ENCODE results near the gene SET. TPM values are rescaled to one million over a fixed set of nuclear protein-coding genes. Genes with fewer than 3 reads are reported as not detected.
"Not testable (repeated sequence)": the region's sequence is repeated elsewhere in the genome, so short reads cannot be mapped to it uniquely, and the experiment has no call there.

Gene SET
- polyA plus RNA-seq, 1 of the 3 experiments (the other 2 are of a cell fraction): 64.6 TPM

DNA sequence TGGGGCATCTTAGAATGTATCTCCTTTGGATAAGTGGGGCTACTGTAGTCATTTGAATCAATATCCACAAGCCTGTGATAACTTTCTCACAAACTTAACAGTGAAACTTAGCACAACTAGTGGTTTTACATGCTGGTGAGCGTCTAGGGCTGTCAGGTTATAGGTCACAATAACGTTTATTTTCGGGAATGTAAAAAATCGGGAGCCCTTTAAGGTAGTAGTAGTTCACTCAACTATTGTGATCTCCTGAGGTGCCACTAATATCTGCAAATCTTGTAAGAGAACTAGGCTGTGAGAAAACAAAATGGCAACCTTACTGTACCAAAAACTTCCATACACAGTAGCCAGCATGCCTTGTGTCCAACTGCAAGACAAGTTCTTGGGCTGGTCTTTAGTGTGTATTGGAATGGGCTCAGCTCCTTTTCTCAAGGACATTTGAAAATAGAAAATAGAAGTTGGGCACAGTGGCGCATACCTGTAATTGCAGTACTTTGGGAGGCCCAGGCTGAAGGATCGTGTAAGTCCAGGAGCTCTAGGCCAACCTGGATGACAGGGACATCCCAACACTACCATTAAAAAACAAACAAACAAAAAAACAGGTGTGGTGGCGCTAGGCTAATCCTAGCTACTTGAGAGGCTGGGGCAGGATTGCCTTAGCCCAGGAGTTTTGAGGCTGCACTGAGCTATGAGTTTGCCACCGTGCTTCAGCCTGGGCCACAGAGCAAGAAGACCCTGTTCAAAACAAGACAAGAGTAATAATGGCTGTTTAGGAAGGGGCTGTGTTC, 8.1 kb downstream of the SET start:
- Histone ChIP-seq H3K4me2 (no peak overlapping the region), H4K20me1 (ENCODE audit: insufficient read depth) (peaks cover 17% of the 10 kb centered on the region), H3K27me3 (ENCODE audit: insufficient read depth) (no peaks in the 10 kb centered on the region), H2AFZ (ENCODE audit: low read depth) (no peak overlapping the region), H3K9ac (no peak overlapping the region), H3K27ac (ENCODE audit: low read depth in 2 of 2, low read length in 1 of 2) (no peak overlapping the region), H3F3A (replicated peaks; ENCODE audit: insufficient read depth) (peaks cover 45% of the 10 kb centered on the region), H3K9me3 (no peaks in the 10 kb centered on the region), H3K36me3 (replicated peaks in 1 of 2; ENCODE audit: control insufficient read depth in 1 of 2, insufficient read depth in 2 of 2, low read length in 1 of 2) (peaks cover 40 to 43% of the 10 kb centered on the region in 2 experiments), H3K4me1 (ENCODE audit: control insufficient read depth in 1 of 2, insufficient read depth in 2 of 2, low read depth in 1 of 2, low read length in 1 of 2) (no peaks in the 10 kb centered on the region; a peak in 1 of 4 replicates), H3K4me3 (ENCODE audit: low read depth in 2 of 2, low read length in 1 of 2) (no peak overlapping the region), H3K9me2 (no peaks in the 10 kb centered on the region), H3K79me2 (ENCODE audit: insufficient read depth) (peaks cover 23% of the 10 kb centered on the region)
- TF ChIP-seq NRF1 (IDR thresholded peaks at IDR 0.05; ENCODE audit: low read depth, low read length): no peak
- TF ChIP-seq SIN3A (IDR thresholded peaks at IDR 0.05; ENCODE audit: borderline replicate concordance, low read depth, low read length): no peak
- TF ChIP-seq, protein P1, sequence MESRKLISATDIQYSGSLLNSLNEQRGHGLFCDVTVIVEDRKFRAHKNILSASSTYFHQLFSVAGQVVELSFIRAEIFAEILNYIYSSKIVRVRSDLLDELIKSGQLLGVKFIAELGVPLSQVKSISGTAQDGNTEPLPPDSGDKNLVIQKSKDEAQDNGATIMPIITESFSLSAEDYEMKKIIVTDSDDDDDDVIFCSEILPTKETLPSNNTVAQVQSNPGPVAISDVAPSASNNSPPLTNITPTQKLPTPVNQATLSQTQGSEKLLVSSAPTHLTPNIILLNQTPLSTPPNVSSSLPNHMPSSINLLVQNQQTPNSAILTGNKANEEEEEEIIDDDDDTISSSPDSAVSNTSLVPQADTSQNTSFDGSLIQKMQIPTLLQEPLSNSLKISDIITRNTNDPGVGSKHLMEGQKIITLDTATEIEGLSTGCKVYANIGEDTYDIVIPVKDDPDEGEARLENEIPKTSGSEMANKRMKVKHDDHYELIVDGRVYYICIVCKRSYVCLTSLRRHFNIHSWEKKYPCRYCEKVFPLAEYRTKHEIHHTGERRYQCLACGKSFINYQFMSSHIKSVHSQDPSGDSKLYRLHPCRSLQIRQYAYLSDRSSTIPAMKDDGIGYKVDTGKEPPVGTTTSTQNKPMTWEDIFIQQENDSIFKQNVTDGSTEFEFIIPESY (IDR thresholded peaks at IDR 0.05; ENCODE audit: borderline replicate concordance, low read depth): no peak
- TF ChIP-seq POLR2AphosphoS5 (IDR thresholded peaks at IDR 0.05; ENCODE audit: low read depth, low read length): peak; percentile 39; the same call in 1 of the 2 replicates
- ChIA-PET CTCF (interaction anchor here (0.7 kb wide), 1 partner anchor 166 kb away, joined by 3 read pairs; no protein-coding TSS in a partner anchor), POLR2A (interaction anchor here (0.6 kb wide), 1 partner anchor 27 kb away, joined by 4 read pairs; no protein-coding TSS in a partner anchor)
- DNase-seq: no peak
- WGBS (ENCODE audit: low lambda C conversion rate): 83% methylated on average over 8 of the region's 8 CpGs

DNA sequence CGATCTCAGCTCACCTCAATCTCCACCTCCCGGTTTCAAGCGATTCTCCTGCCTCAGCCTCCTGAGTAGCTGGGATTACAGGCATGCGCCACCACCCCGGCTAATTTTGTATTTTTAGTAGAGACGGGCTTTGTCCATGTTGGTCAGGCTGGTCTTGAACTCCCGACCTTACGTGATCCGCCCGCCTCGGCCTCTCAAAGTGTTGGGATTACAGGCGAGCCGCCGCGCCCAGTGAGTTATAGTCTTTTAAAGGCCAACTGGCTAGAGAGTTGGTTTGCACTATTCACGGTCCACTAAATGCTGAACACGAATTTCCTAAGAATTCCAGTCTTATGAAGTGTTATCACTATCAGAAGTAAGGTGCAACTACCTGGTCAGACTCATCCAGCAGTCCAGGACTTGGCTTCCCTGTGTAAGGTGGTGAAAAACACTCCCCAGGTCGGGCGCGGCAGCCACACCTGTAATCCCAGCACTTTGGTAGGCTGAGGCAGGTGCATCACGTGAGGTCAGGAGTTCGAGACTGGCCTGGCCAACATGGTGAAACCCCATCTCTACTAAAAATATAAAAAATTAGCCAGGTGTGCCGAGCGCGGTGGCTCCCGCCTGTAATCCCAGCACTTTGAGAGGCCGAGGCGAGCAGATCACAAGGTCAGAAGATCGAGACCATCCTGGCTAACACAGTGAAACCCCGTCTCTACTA, 10.2 kb downstream of the SET start:
- not testable (repeated sequence) for H2AFZ ChIP-seq (ENCODE audit: low read depth); H3K9me3 ChIP-seq; H4K20me1 ChIP-seq (ENCODE audit: insufficient read depth); H3K4me1 ChIP-seq (ENCODE audit: control insufficient read depth in 1 of 2, insufficient read depth in 2 of 2, low read depth in 1 of 2, low read length in 1 of 2); H3K4me2 ChIP-seq; H3K4me3 ChIP-seq (ENCODE audit: low read depth in 2 of 2, low read length in 1 of 2); H3K27me3 ChIP-seq (ENCODE audit: insufficient read depth); H3K27ac ChIP-seq (ENCODE audit: low read depth in 2 of 2, low read length in 1 of 2); H3K79me2 ChIP-seq (ENCODE audit: insufficient read depth); DNase-seq; H3K9me2 ChIP-seq; H3K9ac ChIP-seq
- H3F3A ChIP-seq (replicated peaks; ENCODE audit: insufficient read depth): peaks cover 27% of the 10 kb centered on the region
- peaks cover 18 to 22% of the 10 kb centered on the region in 2 experiments for H3K36me3 ChIP-seq (replicated peaks in 1 of 2; ENCODE audit: control insufficient read depth in 1 of 2, insufficient read depth in 2 of 2, low read length in 1 of 2)
- POLR2A ChIA-PET: interaction anchor here (0.7 kb wide), 1 partner anchor 119 kb away, joined by 6 read pairs; the partner anchor contains the start of gene ENDOG
- WGBS (ENCODE audit: low lambda C conversion rate): 96% methylated on average over 30 of the region's 30 CpGs
- CTCF ChIA-PET: interaction anchor here (1.2 kb wide), 1 partner anchor 261 kb away, joined by 3 read pairs; no protein-coding TSS in a partner anchor

DNA sequence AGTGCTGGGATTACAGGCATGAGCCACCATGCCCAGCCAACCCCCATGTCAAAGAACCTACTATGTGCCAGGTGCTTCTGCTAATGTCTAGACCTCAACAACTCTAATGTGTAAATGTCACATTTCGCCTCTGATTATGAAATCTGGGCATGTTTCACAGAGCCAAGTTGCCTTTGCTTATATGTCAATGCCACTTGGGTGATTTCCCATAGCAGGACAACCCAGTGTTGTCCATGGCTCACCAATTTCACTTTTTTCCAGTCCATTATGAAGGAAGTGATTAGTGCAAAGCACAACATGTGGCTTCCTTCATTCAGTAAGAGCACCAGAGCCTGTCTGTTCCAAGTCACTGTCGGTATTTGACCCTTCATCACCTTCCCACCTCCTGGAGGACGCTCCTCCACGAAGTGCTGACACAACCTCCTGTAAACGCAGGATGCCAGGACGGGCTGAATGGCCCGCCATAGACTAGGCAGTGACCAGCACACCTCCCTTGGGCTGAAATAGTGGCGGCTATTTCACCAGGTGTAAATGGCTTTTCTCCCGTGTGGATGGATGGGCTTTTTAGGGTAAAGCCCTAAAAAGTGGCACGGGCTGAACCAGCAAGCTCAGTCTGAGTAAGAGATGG, 12.3 kb downstream of the SET start:
- CTCF ChIA-PET: interaction anchor here (0.6 to 4.0 kb wide), 15 partner anchors 10 to 585 kb away, joined by 3 to 64 read pairs (median 5); partner anchors contain the start of genes DYNC2I2, ENDOG and SET
- Histone ChIP-seq H3K79me2 (ENCODE audit: insufficient read depth) (no peaks in the 10 kb centered on the region), H3K9me2 (no peaks in the 10 kb centered on the region), H3K36me3 (replicated peaks in 1 of 2; ENCODE audit: control insufficient read depth in 1 of 2, insufficient read depth in 2 of 2, low read length in 1 of 2) (peaks cover 5 to 7% of the 10 kb centered on the region in 2 experiments), H2AFZ (ENCODE audit: low read depth) (no peak overlapping the region), H3K9me3 (no peaks in the 10 kb centered on the region), H4K20me1 (ENCODE audit: insufficient read depth) (no peaks in the 10 kb centered on the region), H3K27me3 (ENCODE audit: insufficient read depth) (no peaks in the 10 kb centered on the region), H3K27ac (ENCODE audit: low read depth in 2 of 2, low read length in 1 of 2) (no peak overlapping the region), H3F3A (replicated peaks; ENCODE audit: insufficient read depth) (peaks cover 24% of the 10 kb centered on the region), H3K4me1 (ENCODE audit: control insufficient read depth in 1 of 2, insufficient read depth in 2 of 2, low read depth in 1 of 2, low read length in 1 of 2) (peaks cover 0 to 4% of the 10 kb centered on the region in 2 experiments; a peak in 1 of 4 replicates), H3K4me3 (ENCODE audit: low read depth in 2 of 2, low read length in 1 of 2) (no peak overlapping the region), H3K4me2 (no peak overlapping the region), H3K9ac (no peak overlapping the region)
- no peak for DNase-seq
- POLR2A ChIA-PET: no interaction called here
- WGBS (ENCODE audit: low lambda C conversion rate): 91% methylated on average over 8 of the region's 10 CpGs
- TF ChIP-seq CHD2 (IDR thresholded peaks at IDR 0.05; ENCODE audit: low read length, partially characterized antibody) (no peak), RXRA (IDR thresholded peaks at IDR 0.05; ENCODE audit: borderline replicate concordance, low read depth) (no peak), GABPA (IDR thresholded peaks at IDR 0.05; ENCODE audit: low read depth) (no peak), EZH2phosphoT487 (IDR thresholded peaks at IDR 0.05; ENCODE audit: borderline replicate concordance, low read depth) (no peak), SMC3 (IDR thresholded peaks at IDR 0.05; ENCODE audit: low read depth, low read length) (no peak), TCF12 (IDR thresholded peaks at IDR 0.05) (no peak), MXI1 (IDR thresholded peaks at IDR 0.05; ENCODE audit: low read depth, low read length) (no peak)
- TF ChIP-seq, protein P2, sequence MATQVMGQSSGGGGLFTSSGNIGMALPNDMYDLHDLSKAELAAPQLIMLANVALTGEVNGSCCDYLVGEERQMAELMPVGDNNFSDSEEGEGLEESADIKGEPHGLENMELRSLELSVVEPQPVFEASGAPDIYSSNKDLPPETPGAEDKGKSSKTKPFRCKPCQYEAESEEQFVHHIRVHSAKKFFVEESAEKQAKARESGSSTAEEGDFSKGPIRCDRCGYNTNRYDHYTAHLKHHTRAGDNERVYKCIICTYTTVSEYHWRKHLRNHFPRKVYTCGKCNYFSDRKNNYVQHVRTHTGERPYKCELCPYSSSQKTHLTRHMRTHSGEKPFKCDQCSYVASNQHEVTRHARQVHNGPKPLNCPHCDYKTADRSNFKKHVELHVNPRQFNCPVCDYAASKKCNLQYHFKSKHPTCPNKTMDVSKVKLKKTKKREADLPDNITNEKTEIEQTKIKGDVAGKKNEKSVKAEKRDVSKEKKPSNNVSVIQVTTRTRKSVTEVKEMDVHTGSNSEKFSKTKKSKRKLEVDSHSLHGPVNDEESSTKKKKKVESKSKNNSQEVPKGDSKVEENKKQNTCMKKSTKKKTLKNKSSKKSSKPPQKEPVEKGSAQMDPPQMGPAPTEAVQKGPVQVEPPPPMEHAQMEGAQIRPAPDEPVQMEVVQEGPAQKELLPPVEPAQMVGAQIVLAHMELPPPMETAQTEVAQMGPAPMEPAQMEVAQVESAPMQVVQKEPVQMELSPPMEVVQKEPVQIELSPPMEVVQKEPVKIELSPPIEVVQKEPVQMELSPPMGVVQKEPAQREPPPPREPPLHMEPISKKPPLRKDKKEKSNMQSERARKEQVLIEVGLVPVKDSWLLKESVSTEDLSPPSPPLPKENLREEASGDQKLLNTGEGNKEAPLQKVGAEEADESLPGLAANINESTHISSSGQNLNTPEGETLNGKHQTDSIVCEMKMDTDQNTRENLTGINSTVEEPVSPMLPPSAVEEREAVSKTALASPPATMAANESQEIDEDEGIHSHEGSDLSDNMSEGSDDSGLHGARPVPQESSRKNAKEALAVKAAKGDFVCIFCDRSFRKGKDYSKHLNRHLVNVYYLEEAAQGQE (IDR thresholded peaks at IDR 0.05; ENCODE audit: low read depth, low read length): no peak

Data from SK-N-SH (cell line).